OCI-LY3 (cell line): ENCODE results near the gene CSTPP1.
"Not testable (repeated sequence)": the region's sequence is repeated elsewhere in the genome, so short reads cannot be mapped to it uniquely, and the experiment has no call there.

ENCODE experiments used
- CTCF ChIP-seq: fragments of 200-600, 300-600 bp; sonication (generic); IDR thresholded peaks from 2 replicates; pipeline ENCODE4 v1.5.1; 2014; ENCODE audit warnings: antibody characterized with exemption, low read length, low read depth
- EZH2phosphoT487 ChIP-seq: fragments of 200-600 bp; shearing (Covaris generic); IDR thresholded peaks from 2 replicates; pipeline ENCODE4 v1.6.1; 2018; ENCODE audit warnings: antibody characterized with exemption, mixed run types, low read depth

DNA sequence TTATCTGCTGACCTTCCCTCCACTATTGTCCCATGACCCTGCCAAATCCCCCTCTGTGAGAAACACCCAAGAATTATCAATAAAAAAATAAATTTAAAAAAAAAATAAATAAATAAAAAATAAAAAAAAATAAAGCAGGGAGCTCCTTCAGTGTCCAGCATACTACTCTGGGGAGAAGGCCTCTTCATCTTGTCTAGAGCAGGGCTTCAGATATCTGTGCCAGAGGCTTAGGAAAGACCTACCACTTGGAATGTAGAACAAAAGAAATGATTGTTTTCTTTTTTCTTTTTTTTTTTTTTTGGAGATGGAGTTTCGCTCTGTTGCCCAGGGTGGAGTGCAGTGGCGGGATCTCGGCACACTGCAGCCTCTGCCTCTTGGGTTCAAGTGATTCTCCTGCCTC lies 161.7 kb downstream of the CSTPP1 start:
- TF ChIP-seq CTCF, EZH2phosphoT487: not testable (repeated sequence)
